ENCODE results near the gene CD3G.

- TF ChIP-seq POLR2AphosphoS5 (IDR thresholded peaks at IDR 0.05; ENCODE audit: low read depth, low read length), result no peak
- TF ChIP-seq, protein P1, sequence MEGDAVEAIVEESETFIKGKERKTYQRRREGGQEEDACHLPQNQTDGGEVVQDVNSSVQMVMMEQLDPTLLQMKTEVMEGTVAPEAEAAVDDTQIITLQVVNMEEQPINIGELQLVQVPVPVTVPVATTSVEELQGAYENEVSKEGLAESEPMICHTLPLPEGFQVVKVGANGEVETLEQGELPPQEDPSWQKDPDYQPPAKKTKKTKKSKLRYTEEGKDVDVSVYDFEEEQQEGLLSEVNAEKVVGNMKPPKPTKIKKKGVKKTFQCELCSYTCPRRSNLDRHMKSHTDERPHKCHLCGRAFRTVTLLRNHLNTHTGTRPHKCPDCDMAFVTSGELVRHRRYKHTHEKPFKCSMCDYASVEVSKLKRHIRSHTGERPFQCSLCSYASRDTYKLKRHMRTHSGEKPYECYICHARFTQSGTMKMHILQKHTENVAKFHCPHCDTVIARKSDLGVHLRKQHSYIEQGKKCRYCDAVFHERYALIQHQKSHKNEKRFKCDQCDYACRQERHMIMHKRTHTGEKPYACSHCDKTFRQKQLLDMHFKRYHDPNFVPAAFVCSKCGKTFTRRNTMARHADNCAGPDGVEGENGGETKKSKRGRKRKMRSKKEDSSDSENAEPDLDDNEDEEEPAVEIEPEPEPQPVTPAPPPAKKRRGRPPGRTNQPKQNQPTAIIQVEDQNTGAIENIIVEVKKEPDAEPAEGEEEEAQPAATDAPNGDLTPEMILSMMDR (IDR thresholded peaks at IDR 0.05; ENCODE audit: control extremely low read depth in 1 of 3, insufficient read depth in 1 of 3, low read depth in 1 of 3, low read length in 3 of 3), result no peak
- TF ChIP-seq SIN3A (conservative IDR thresholded peaks at IDR 0.05 in 1 of 2, IDR thresholded peaks at IDR 0.05 in 1 of 2; ENCODE audit: low read depth in 1 of 2, low read length in 2 of 2), result no peak
Observed at GRCh38 chr11:118349475-118349874, 5.3 kb downstream of the CD3G start.
